ENCODE measurements around the gene RMRP.
"Not testable (repeated sequence)": the region's sequence is repeated elsewhere in the genome, so short reads cannot be mapped to it uniquely, and the experiment has no call there.

DNA sequence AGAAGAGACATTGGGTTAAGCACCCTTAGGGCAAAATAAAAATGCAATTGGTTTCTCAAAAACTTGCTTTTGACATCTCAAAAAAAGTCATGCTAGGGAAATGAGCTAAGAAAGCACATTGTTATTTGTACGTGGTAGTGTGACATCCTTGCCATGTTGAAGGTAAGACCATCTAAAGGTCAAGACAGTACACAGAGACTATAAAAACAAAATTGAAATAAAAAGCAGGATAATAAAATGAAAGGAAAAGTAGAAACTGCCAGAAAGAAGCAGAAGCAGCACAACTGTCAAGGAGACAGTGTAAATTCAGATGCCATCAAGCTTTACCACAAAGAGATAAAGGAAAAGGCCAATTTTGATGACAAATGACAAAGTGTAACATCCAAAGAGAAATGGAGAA, 18.6 kb downstream of the RMRP start:
- not testable (repeated sequence) for TF ChIP-seq CTCF, POLR2A (IDR thresholded peaks at IDR 0.05)

Data from prostate gland (tissue), 2 donors.